Measurements from ENCODE around the gene ADCYAP1R1.

Gene ADCYAP1R1

DNA sequence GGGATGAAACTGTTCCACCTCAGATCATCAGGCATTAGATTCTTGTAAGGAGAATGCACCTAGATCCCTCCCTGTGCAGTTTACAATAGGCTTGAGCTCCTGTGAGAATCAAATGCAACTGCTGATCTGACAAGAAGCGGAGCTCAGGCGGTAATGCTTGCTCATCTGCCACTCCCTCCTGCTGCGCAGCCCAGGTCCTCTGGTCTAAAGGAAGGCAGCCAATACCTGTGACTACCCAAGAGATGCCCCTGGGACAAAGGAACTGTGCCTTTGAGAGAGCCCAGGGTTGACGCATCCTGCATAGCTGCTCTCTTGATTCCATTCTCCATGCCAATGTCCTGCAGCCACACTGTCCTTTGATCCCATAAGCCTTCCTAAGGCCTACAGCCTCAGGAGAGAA is 73.1 kb downstream of the ADCYAP1R1 start:
- H3K4me3 ChIP-seq (replicated peaks in 1 of 2; ENCODE audit: low read depth in 2 of 2, low read length in 2 of 2), result no peak overlapping the region
- TF ChIP-seq CTCF (IDR thresholded peaks at IDR 0.05; ENCODE audit: low read depth, low read length), result no peak
- DNase-seq (ENCODE audit: low read depth in 2 of 2), result no peak

DNA sequence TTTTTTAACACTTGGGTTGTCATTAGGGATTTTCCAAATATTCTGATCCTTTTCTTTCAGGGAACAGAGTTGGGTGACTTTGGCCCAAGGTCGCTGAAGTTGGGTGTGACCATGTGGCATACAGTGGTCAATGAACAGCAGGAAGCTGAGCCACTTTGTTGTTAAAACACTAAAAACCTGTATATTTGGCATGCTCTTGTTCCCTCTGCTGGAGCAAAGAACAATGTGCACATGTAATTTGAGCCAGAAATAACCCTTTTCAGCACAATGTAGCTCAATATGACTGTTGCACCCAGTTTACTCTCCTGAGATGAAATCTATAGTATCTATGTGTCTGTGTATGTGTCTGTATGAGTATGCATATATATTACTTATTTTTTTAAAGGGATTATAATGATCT is 74.9 kb downstream of the ADCYAP1R1 start:
- peak; percentile 30 for TF ChIP-seq CTCF (IDR thresholded peaks at IDR 0.05; ENCODE audit: low read depth, low read length)
- no peak overlapping the region for H3K4me3 ChIP-seq (replicated peaks in 1 of 2; ENCODE audit: low read depth in 2 of 2, low read length in 2 of 2)
- peak; percentile 38 to 46 for DNase-seq (ENCODE audit: low read depth in 2 of 2)

- H3K4me3 ChIP-seq (replicated peaks in 1 of 2; ENCODE audit: low read depth in 2 of 2, low read length in 2 of 2), result no peak overlapping the region
- no peak for DNase-seq (ENCODE audit: low read depth in 2 of 2)
- TF ChIP-seq CTCF (IDR thresholded peaks at IDR 0.05; ENCODE audit: low read depth, low read length), result no peak
Observed at GRCh38 chr7:31129067-31129466, 77.0 kb downstream of the ADCYAP1R1 start.

DNA sequence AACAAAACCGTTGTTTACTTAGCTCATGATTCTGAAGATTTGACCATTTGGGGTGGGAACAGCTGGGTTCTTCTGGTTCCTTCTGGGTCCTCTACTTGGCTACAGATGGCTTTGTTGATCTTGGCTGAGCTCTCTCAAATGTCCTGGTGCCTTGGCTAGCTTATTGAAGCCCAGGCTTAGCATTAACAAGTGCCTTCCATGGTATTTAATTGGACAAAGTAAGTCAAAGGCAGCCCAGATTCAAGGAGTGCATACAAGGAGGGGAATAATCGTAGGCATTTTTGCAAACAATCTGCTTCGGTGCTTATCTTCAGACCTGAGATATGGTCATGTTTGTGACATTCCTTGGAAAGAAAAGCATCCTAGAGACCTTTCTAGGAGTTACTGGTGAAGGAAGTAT is 81.4 kb downstream of the ADCYAP1R1 start:
- no peak for TF ChIP-seq CTCF (IDR thresholded peaks at IDR 0.05; ENCODE audit: low read depth, low read length)
- no peak overlapping the region for H3K4me3 ChIP-seq (replicated peaks in 1 of 2; ENCODE audit: low read depth in 2 of 2, low read length in 2 of 2)
- DNase-seq (ENCODE audit: low read depth in 2 of 2), result peak in 1 of 2 donors; percentile 1

- peak; percentile 59 for TF ChIP-seq CTCF (IDR thresholded peaks at IDR 0.05; ENCODE audit: low read depth, low read length)
- H3K4me3 ChIP-seq (replicated peaks in 1 of 2; ENCODE audit: low read depth in 2 of 2, low read length in 2 of 2), result no peak overlapping the region
- peak; percentile 77 to 81 for DNase-seq (ENCODE audit: low read depth in 2 of 2)
Observed at GRCh38 chr7:31134246-31135188, 82.4 kb downstream of the ADCYAP1R1 start.

- DNase-seq (ENCODE audit: low read depth in 2 of 2), result no peak
- no peak for TF ChIP-seq CTCF (IDR thresholded peaks at IDR 0.05; ENCODE audit: low read depth, low read length)
- no peak overlapping the region for H3K4me3 ChIP-seq (replicated peaks in 1 of 2; ENCODE audit: low read depth in 2 of 2, low read length in 2 of 2)
Observed at GRCh38 chr7:31137234-31137633, 85.1 kb downstream of the ADCYAP1R1 start.

Data from cardiac fibroblast (primary cell).